Measurements from ENCODE around the gene ARL5B.

DNA sequence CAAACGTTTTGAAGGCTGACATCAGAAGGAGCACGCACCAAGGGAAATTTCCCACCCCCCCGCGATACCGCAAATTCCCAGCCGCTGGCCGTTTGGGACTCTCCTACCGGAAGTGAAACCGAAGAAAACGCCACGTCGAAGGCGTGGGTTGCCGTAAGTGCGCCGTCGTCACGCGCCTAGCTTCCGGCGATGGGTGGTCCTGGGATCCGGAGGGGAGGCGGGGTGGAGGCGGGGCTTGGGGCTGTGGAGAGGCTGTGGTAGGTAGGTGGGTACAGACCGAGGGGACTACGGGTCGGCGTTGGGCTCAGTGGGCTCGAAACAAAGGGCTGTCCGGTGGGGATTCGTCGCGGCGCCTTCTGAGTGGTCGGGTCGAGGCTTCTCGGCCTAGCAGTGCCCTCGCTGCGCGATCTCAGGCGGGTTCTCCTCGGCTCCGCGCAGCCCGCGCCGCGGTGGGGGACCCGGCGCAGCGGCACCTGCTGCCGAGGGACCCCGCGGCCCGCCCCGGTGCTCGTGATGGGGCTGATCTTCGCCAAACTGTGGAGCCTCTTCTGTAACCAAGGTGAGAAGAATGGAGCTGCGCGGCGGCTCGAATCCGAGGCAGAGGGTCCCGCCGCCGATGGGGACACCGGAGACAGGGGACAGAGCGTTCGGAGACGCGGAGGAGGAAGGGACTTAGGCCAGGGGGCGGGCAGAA, at the start of gene ARL5B:
- no peak; the same call in 1 of the 2 replicates for TF ChIP-seq CHD1 (IDR thresholded peaks at IDR 0.05; ENCODE audit: low read depth, low read length)
- TF ChIP-seq, protein P1, sequence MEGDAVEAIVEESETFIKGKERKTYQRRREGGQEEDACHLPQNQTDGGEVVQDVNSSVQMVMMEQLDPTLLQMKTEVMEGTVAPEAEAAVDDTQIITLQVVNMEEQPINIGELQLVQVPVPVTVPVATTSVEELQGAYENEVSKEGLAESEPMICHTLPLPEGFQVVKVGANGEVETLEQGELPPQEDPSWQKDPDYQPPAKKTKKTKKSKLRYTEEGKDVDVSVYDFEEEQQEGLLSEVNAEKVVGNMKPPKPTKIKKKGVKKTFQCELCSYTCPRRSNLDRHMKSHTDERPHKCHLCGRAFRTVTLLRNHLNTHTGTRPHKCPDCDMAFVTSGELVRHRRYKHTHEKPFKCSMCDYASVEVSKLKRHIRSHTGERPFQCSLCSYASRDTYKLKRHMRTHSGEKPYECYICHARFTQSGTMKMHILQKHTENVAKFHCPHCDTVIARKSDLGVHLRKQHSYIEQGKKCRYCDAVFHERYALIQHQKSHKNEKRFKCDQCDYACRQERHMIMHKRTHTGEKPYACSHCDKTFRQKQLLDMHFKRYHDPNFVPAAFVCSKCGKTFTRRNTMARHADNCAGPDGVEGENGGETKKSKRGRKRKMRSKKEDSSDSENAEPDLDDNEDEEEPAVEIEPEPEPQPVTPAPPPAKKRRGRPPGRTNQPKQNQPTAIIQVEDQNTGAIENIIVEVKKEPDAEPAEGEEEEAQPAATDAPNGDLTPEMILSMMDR (conservative IDR thresholded peaks at IDR 0.05; ENCODE audit: low read depth, low read length) = no peak
- no peak for TF ChIP-seq FOS (IDR thresholded peaks at IDR 0.05; ENCODE audit: low read depth, low read length)
- peak; percentile 49; the same call in 1 of the 2 replicates for TF ChIP-seq CEBPB (IDR thresholded peaks at IDR 0.05; ENCODE audit: low read depth, low read length)
- TF ChIP-seq SMC3 (IDR thresholded peaks at IDR 0.05; ENCODE audit: low read depth, low read length) = no peak
- peak; percentile 60 for TF ChIP-seq USF2 (IDR thresholded peaks at IDR 0.05; ENCODE audit: low read depth, low read length)
- peak; percentile 97 for TF ChIP-seq POLR2A (IDR thresholded peaks at IDR 0.05; ENCODE audit: low read depth, low read length)
- no peak for TF ChIP-seq RAD21 (IDR thresholded peaks at IDR 0.05; ENCODE audit: low read length)
- TF ChIP-seq NFE2L2 (IDR thresholded peaks at IDR 0.05; ENCODE audit: low read depth, low read length) = no peak
- TF ChIP-seq ELK1 (IDR thresholded peaks at IDR 0.05; ENCODE audit: borderline replicate concordance, low read depth, low read length) = peak; percentile 69; the same call in 1 of the 2 replicates
- no peak for TF ChIP-seq MAFK (IDR thresholded peaks at IDR 0.05; ENCODE audit: low read depth, low read length)
- no peak for TF ChIP-seq RFX5 (IDR thresholded peaks at IDR 0.05; ENCODE audit: low read depth, low read length)
- TF ChIP-seq BHLHE40 (IDR thresholded peaks at IDR 0.05; ENCODE audit: low read depth, low read length) = peak; percentile 91
- TF ChIP-seq RCOR1 (IDR thresholded peaks at IDR 0.05; ENCODE audit: insufficient replicate concordance, low read length) = no peak

Data from IMR-90 (cell line).